Adipocyte (in vitro differentiated cells): ENCODE measurements around the gene GCLM.
A peak's percentile ranks its signal among the peaks of the same experiment; 100 is the strongest.
"Not testable (repeated sequence)": the region's sequence is repeated elsewhere in the genome, so short reads cannot be mapped to it uniquely, and the experiment has no call there.

Experiments
- DNase-seq: peaks from one replicate; pipeline ENCODE4 v3.0.0-alpha.2; 2015; ENCODE audit warnings: low read depth
- H3K27me3 ChIP-seq: replicated peaks from 2 replicates; pipeline ENCODE4 v1.7.0; 2013; ENCODE audit warnings: mild to moderate bottlenecking, low read length, moderate library complexity; ENCODE audit not compliant: control insufficient read depth, insufficient read depth
- H3K36me3 ChIP-seq: 2 replicates; pipeline ENCODE4 v1.7.0; 2013; ENCODE audit warnings: low read length, mild to moderate bottlenecking, moderate library complexity; ENCODE audit not compliant: control insufficient read depth, insufficient read depth, severe bottlenecking
- H3K4me1 ChIP-seq: 2 replicates; pipeline ENCODE4 v1.7.0; 2013; ENCODE audit warnings: mild to moderate bottlenecking, low read length, moderate library complexity; ENCODE audit not compliant: control insufficient read depth, insufficient read depth
- H3K4me3 ChIP-seq: 2 replicates; pipeline ENCODE4 v1.7.0; 2013; ENCODE audit warnings: mild to moderate bottlenecking, low read length, moderate library complexity
- H3K9ac ChIP-seq: 2 replicates; pipeline ENCODE4 v1.7.0; 2013; ENCODE audit warnings: mild to moderate bottlenecking, low read length, moderate library complexity
- H3K9me3 ChIP-seq: 2 replicates; pipeline ENCODE4 v1.7.0; 2013; ENCODE audit warnings: mild to moderate bottlenecking, low read length, moderate library complexity; ENCODE audit not compliant: control insufficient read depth

GCLM gene

DNA sequence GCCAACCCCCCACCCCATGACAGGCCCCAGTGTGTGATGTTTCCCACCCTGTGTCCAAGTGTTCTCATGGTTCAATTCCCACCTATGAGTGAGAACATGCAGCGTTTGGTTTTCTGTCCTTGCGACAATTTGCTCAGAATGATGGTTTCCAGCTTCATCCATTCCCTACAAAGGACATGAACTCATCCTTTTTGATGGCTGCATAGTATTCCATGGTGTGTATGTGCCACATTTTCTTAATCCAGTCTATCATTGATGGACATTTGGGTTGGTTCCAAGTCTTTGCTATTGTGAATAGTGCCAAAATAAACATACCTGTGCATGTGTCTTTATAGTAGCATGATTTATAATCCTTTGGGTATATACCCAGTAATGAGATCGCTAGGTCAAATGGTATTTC is 1.6 kb upstream of the GCLM start:
- H3K27me3 ChIP-seq, H3K9ac ChIP-seq, H3K9me3 ChIP-seq, H3K36me3 ChIP-seq, H3K4me3 ChIP-seq, DNase-seq: not testable (repeated sequence)
- H3K4me1 ChIP-seq, result peaks cover 24% of the 10 kb centered on the region

DNA sequence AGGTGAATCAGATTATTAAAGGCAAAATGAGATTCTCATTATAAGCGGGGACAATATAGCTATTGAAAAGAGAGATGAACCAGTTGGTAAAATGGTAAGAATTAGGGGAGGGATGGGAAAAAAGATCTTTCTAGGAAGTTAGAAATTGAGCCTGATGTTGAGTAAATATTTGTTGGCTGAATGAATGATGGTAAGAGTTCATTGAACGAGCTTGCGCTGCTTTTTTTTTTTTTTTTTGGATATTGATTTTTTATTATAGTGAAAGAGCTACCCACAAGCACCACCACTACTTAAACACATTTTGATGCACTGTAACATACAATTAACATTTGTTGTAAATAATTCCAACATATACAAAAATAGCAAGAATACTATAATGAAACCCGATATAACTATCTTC is 1.1 kb upstream of the GCLM start:
- Histone ChIP-seq H3K27me3 (no peaks in the 10 kb centered on the region), H3K4me3 (no peak overlapping the region), H3K9ac (no peak overlapping the region), H3K4me1 (peaks cover 30% of the 10 kb centered on the region), H3K9me3 (no peaks in the 10 kb centered on the region), H3K36me3 (no peaks in the 10 kb centered on the region)
- DNase-seq, result no peak

DNA sequence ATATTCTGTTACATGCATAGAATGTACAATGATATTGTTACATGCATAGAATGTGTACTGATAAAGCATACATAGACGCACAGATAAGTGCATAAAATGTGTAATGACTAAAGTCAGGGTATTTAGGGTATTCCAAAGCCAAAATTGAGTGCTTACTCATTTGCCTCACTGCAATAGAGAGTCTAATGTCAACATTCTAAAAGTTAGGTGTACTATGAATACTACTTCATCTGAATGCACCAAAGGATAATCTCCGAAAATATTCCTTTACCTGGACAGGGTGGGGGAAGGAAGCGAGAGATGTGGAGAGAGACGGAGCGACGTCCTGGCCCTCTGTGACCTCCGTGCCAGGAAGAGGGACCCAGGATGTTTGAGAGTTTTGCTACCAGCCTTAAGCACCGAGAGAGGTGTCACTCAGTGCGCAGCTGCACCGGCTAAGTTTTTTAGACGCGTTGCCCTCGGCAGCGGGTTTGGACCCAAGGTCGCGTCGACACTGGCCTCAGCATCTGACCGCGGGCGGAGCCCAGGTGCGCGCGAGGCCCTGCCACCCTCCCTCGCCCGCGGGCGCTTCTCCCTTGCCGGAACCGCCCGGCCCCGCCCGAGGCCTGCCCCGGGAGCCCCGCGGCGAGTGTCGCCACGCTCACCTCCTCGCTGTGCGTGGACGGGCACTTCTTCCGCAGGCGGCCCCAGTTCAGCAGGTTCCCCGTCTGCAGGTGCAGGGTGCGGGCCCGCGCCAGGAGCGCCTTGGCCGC is 660 bp downstream of the GCLM start:
- Histone ChIP-seq H3K36me3 (peaks cover 3% of the 10 kb centered on the region), H3K9me3 (no peaks in the 10 kb centered on the region), H3K4me3 (peak overlapping the region; percentile 94), H3K4me1 (peaks cover 47% of the 10 kb centered on the region), H3K27me3 (no peaks in the 10 kb centered on the region), H3K9ac (peak overlapping the region; percentile 89)
- DNase-seq, result peak; percentile 57

DNA sequence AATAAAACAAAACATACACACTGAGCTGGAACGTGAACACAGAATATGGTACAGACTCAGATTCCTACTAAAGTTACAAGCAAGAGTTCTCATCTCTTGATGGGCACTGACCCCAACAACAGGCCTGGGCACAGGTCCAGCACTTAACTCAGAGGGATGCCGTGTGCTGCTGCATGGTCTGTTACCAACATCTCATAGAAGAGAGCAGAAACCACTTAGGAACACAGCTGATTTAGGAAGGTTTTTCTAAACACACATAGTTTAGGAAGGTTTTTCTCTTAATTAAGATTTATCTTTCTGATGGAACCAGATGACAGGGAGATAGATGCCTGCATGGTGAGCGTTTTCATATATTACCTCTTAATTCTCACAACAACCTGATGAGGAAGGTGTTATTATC is 1.5 kb downstream of the GCLM start:
- H3K27me3 ChIP-seq, result no peaks in the 10 kb centered on the region
- H3K4me3 ChIP-seq, result peak overlapping the region; percentile 94
- peaks cover 47% of the 10 kb centered on the region for H3K4me1 ChIP-seq
- no peaks in the 10 kb centered on the region for H3K9me3 ChIP-seq
- peak; percentile 77 for DNase-seq
- peak overlapping the region; percentile 89 for H3K9ac ChIP-seq
- H3K36me3 ChIP-seq, result peaks cover 6% of the 10 kb centered on the region

DNA sequence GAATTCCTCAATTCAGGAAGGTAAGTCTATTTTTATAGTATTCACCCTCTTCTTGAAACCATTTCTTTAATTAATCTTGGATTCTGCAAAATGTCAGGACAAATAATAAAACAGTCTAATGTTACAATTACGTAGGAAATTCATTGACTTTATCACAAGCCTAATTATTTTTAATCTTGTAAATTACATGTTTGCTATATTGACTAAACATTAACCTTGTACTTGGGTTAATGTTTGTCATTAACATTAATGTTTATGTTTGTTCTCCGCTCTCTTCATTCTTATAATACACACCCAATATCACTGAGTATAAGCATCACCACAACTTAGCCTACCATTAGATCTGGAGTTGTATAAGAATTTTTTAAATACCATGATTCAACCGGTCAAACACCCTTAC is 2.8 kb downstream of the GCLM start:
- Histone ChIP-seq H3K9me3 (no peaks in the 10 kb centered on the region), H3K27me3 (no peaks in the 10 kb centered on the region), H3K9ac (peak overlapping the region; percentile 89), H3K36me3 (peaks cover 8% of the 10 kb centered on the region), H3K4me1 (peaks cover 47% of the 10 kb centered on the region), H3K4me3 (peak overlapping the region; percentile 94)
- DNase-seq, result no peak

DNA sequence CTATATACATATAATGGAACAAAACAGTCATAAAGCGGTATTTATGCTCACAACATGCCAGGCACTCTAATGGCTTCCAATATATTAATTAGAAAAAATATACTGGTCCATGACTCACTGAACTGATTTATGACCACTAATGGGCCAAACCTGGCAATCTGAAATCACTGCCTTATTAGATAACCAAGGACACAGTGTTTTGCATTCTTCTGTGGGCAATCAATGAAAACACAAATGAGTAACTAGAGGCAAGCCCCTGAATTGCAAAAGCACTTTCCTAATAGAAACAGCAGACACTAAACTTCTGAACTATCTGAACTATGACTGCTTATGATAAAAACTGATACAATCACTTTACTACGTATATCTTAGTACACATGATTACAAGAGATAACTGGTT is 3.5 kb downstream of the GCLM start:
- Histone ChIP-seq H3K9ac (no peak overlapping the region), H3K4me3 (peak overlapping the region; percentile 94), H3K27me3 (no peaks in the 10 kb centered on the region), H3K4me1 (peaks cover 47% of the 10 kb centered on the region), H3K9me3 (no peaks in the 10 kb centered on the region), H3K36me3 (peaks cover 15% of the 10 kb centered on the region)
- peak; percentile 37 for DNase-seq

DNA sequence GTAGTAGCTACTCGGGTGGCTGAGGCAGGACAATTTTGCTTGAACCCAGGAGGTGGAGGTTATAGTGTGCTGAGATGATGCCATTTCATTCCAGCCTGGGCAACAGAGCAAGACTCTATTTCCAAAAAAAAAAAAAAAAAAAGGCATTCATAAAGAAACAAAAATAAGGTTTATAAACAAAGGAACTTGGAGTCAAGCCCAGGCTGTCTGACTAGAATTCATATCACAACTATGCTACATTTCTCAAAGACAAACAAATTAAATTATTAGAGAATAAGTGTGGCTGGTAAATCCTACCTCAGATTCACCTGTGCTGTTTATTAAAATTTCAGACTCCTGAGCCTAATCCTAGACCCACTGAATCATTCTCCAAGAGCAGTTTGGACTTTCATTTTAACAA is 4.2 kb downstream of the GCLM start:
- DNase-seq, result peak; percentile 58
- Histone ChIP-seq H3K9ac (no peak overlapping the region), H3K9me3 (no peaks in the 10 kb centered on the region), H3K4me1 (peaks cover 47% of the 10 kb centered on the region), H3K27me3 (no peaks in the 10 kb centered on the region), H3K4me3 (peak overlapping the region; percentile 29), H3K36me3 (peaks cover 22% of the 10 kb centered on the region)

DNA sequence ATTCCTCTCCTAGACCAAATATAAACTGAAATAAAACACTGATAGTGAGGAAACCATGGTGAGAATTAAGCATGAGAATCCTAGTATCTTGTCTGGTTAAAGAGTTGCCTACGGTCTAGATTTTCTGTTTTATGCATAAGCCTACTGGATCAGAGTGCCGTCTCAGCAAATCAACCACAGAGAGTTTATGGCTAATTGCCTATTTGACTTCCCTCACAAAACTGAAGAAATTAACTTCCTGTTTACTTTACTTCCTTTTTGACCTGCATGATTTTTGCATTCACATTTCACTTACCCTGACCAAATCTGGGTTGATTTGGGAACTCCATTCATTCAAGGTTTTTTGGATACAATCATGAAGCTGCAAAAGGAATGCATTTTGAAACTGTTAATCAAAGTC is 5.0 kb downstream of the GCLM start:
- H3K36me3 ChIP-seq, result peaks cover 31% of the 10 kb centered on the region
- H3K4me1 ChIP-seq, result peaks cover 47% of the 10 kb centered on the region
- H3K27me3 ChIP-seq, result no peaks in the 10 kb centered on the region
- no peak for DNase-seq
- no peaks in the 10 kb centered on the region for H3K9me3 ChIP-seq
- H3K9ac ChIP-seq, result no peak overlapping the region
- H3K4me3 ChIP-seq, result peak overlapping the region; percentile 1

DNA sequence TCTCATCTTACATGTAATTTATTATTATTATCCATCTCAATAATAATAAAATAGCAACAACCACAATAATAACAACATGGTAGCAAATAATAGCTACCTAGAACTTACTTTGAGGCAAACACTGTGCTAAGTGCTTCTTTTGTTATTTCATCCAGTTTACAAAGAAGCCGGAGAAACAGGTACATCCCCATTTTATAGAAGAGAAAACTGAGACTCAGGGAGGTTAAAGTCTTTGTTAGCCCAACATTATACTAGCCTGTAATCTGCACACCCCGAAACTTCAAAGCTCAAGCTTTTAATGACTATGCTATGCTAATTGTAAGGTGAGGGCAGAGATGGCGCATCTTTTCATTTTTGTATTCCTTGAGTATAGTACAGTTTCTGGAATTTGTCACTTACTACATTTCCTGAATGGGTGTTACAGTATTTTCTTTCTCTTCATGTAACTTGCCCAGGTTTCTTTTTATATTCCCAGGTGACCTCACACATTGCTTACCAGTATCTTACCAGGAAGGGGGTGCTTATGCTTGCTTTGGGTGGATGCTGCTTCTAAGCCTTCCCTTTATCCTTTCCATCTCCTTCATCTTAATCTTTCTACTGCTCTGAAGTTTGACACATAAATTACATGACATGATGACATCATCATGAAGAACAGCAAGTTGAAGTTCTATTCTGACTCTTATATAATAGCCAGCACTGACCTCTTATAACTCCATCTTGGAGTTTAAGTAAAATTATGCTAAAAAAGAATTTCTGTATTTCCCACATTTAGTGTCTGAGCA is 8.3 kb downstream of the GCLM start:
- Histone ChIP-seq H3K9ac (no peak overlapping the region), H3K4me1 (peaks cover 24% of the 10 kb centered on the region), H3K9me3 (no peaks in the 10 kb centered on the region), H3K4me3 (no peak overlapping the region), H3K27me3 (no peaks in the 10 kb centered on the region), H3K36me3 (peaks cover 63% of the 10 kb centered on the region)
- DNase-seq, result no peak

DNA sequence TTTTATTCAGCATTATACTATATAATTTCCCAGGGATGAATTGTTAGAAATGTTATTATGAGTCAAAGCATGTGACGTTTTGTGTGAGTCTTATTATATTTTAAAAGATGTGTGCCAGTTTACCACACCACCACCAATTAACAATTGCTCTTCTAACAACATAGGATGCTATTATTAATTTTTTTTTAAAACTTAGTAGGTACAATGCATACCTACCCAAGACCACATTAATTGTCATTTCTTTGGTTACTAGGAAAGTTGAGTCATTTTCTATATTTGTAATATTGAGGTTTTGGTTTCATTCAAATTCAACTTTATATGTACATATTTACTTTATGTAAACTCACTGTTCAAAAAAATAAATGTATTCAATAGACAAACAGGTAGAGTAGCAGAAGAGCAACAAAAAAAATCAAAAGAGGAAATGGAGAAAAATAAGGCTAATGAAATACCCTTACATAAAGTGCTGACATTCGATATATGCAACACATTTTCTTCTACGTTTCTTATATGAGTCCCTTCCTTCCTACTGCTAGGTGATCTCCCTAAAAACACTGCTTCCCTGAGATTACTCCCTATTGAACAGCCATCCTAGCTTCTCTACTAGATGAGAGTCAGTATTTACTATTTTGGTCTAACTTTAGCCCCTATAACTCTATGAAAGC is 9.6 kb downstream of the GCLM start:
- no peak overlapping the region for H3K4me3 ChIP-seq
- H3K9me3 ChIP-seq, result no peaks in the 10 kb centered on the region
- peaks cover 73% of the 10 kb centered on the region for H3K36me3 ChIP-seq
- H3K27me3 ChIP-seq, result no peaks in the 10 kb centered on the region
- H3K4me1 ChIP-seq, result peaks cover 11% of the 10 kb centered on the region
- H3K9ac ChIP-seq, result no peak overlapping the region
- DNase-seq, result no peak

DNA sequence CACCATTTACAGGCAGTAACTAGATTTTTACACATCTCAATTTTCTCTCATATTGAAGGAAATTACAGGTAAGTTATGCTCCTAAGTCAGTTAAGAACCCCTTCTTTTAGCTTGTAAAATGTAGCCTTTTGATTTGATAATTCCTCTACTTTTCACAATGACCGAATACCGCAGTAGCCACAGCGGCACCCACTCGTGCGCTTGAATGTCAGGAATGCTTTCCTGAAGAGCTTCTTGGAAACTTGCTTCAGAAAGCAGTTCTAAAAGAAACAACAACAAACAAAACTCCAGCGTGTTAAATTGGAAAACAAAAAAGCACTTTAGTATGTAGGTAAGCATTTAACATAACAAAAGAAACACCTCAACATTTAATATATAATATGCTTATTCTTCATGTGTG is 20.3 kb downstream of the GCLM start:
- no peaks in the 10 kb centered on the region for H3K4me1 ChIP-seq
- peaks cover 80% of the 10 kb centered on the region for H3K36me3 ChIP-seq
- H3K27me3 ChIP-seq, result no peaks in the 10 kb centered on the region
- no peak for DNase-seq
- H3K4me3 ChIP-seq, result no peak overlapping the region
- no peaks in the 10 kb centered on the region for H3K9me3 ChIP-seq
- H3K9ac ChIP-seq, result no peak overlapping the region
